Endothelial cell of umbilical vein (primary cell): Measurements from ENCODE around the gene GNA12. TPM values are rescaled to one million over a fixed set of nuclear protein-coding genes. Genes with fewer than 3 reads are reported as not detected.

Experiments
- BruUV-seq: library from RNA; stranded (reverse); fragments of 400-500 nt; replicated peaks from 2 replicates; lab custom pipeline; 2021; lab: Mats Ljungman, UMichigan
- CTCF ChIA-PET: fragments of 300-600, 350-600 bp; sonication (Branson Sonifier 250); formaldehyde crosslinking; loops from one replicate; lab custom pipeline; 2021; ENCODE audit warnings: antibody characterized with exemption, inconsistent platforms; lab: Charles Lee
- POLR2A ChIA-PET: fragments of 300-600, 350-600 bp; sonication (Branson Sonifier 250); formaldehyde crosslinking; loops from one replicate; lab custom pipeline; 2021; ENCODE audit warnings: antibody characterized with exemption, inconsistent platforms; lab: Charles Lee
- DNase-seq: peaks from one replicate; pipeline ENCODE4 v3.0.0-alpha.2; 2011; ENCODE audit warnings: low read depth, low spot score
- FAIRE-seq: peaks from 2 replicates; lab custom pipeline; 2011; peaks lifted over from hg19 to GRCh38; lab: Jason Lieb, UNC
- H2AFZ ChIP-seq: 2 replicates; pipeline ENCODE4 v1.6.0; 2012; ENCODE audit warnings: low read depth, low read length, control low read depth, inconsistent platforms
- H3K27ac ChIP-seq: 2 replicates; pipeline ENCODE4 v1.5.1; 2011; ENCODE audit warnings: low read depth, mild to moderate bottlenecking, control low read depth, low read length, moderate library complexity; ENCODE audit not compliant: insufficient read depth
- H3K27me3 ChIP-seq, 2 experiments: 2 replicates each; pipeline versions ENCODE4 v1.6.0 to v1.6.1; 2011; ENCODE audit warnings: low read length in 2 of 2, mixed read lengths in 1 of 2; ENCODE audit not compliant: control insufficient read depth in 2 of 2, insufficient read depth in 2 of 2
- H3K36me3 ChIP-seq, 2 experiments: 2 replicates in 1 of 2; 3 replicates in 1 of 2; pipeline ENCODE4 v1.5.1; 2011; ENCODE audit warnings: low read length in 2 of 2, mild to moderate bottlenecking in 1 of 2, moderate library complexity in 1 of 2; ENCODE audit not compliant: control insufficient read depth in 2 of 2, insufficient read depth in 2 of 2; ENCODE audit errors: extremely low read depth in 1 of 2
- H3K4me1 ChIP-seq: 3 replicates; pipeline ENCODE4 v1.5.1; 2011; ENCODE audit warnings: mild to moderate bottlenecking, low read length; ENCODE audit not compliant: control insufficient read depth, insufficient read depth; ENCODE audit errors: extremely low read depth
- H3K4me2 ChIP-seq: 2 replicates; pipeline ENCODE4 v1.6.1; 2011; ENCODE audit warnings: low read length, control low read depth, mixed read lengths; ENCODE audit not compliant: insufficient read depth
- H3K4me3 ChIP-seq, 3 experiments: fragments of 200-600 bp in 1 of 3; sonication (generic), shearing (Covaris generic) in 1 of 3; replicated peaks in 1 of 3; 2 replicates each; pipeline ENCODE4 v1.5.1; 2011 to 2016; ENCODE audit warnings: control low read depth in 3 of 3, low read length in 3 of 3, mild to moderate bottlenecking in 2 of 3, inconsistent platforms in 1 of 3, low read depth in 1 of 3, moderate library complexity in 1 of 3; ENCODE audit not compliant: insufficient read depth in 1 of 3
- H3K79me2 ChIP-seq: 2 replicates; pipeline ENCODE4 v1.6.0; 2012; ENCODE audit warnings: low read length, inconsistent platforms; ENCODE audit not compliant: control insufficient read depth, insufficient read depth
- H3K9ac ChIP-seq: replicated peaks from 2 replicates; pipeline ENCODE3; 2011; ENCODE audit warnings: low read length, control low read depth; ENCODE audit not compliant: insufficient read depth; ENCODE audit errors: extremely low read depth
- H3K9me1 ChIP-seq: replicated peaks from 3 replicates; pipeline ENCODE4 v1.6.0; 2011; ENCODE audit warnings: mild to moderate bottlenecking, low read length; ENCODE audit not compliant: control insufficient read depth, insufficient read depth; ENCODE audit errors: extremely low read depth
- H3K9me3 ChIP-seq: replicated peaks from 2 replicates; pipeline ENCODE4 v1.5.1; 2012; ENCODE audit warnings: low read length, inconsistent platforms; ENCODE audit not compliant: control insufficient read depth, insufficient read depth
- H4K20me1 ChIP-seq: replicated peaks from 2 replicates; pipeline ENCODE3; 2011; ENCODE audit warnings: mild to moderate bottlenecking, low read length; ENCODE audit not compliant: control insufficient read depth, insufficient read depth; ENCODE audit errors: extremely low read depth
- EZH2 ChIP-seq: IDR thresholded peaks from 2 replicates; pipeline ENCODE4 v1.6.1; 2012; ENCODE audit warnings: borderline replicate concordance, low read depth, mild to moderate bottlenecking, moderate library complexity, low read length, inconsistent platforms; ENCODE audit not compliant: severe bottlenecking
- FOS ChIP-seq: IDR thresholded peaks from 2 replicates; pipeline ENCODE4 v1.6.1; 2011; ENCODE audit warnings: mild to moderate bottlenecking, low read length, moderate library complexity, borderline replicate concordance; ENCODE audit not compliant: insufficient read depth
- GATA2 ChIP-seq: IDR thresholded peaks from 2 replicates; pipeline ENCODE4 v1.7.0; 2011; ENCODE audit warnings: low read depth, mild to moderate bottlenecking, moderate library complexity, mixed read lengths, low read length; ENCODE audit not compliant: insufficient read length, insufficient read depth
- JUN ChIP-seq: IDR thresholded peaks from 2 replicates; pipeline ENCODE4 v1.6.1; 2011; ENCODE audit warnings: borderline replicate concordance, low read depth; ENCODE audit not compliant: insufficient read length, insufficient read depth
- MYC ChIP-seq: IDR thresholded peaks from one replicate; pipeline ENCODE4 v1.6.1; 2011; ENCODE audit warnings: mild to moderate bottlenecking, low read depth, low read length
- POLR2A ChIP-seq: IDR thresholded peaks from 2 replicates; pipeline ENCODE4 v1.6.1; 2012; ENCODE audit warnings: low read depth, mild to moderate bottlenecking, control low read depth, low read length
- POLR2AphosphoS5 ChIP-seq: IDR thresholded peaks from 2 replicates; pipeline ENCODE4 v1.6.1; 2012; ENCODE audit warnings: low read depth, mild to moderate bottlenecking, control low read depth, low read length, moderate library complexity; ENCODE audit not compliant: insufficient read depth
- dilution Hi-C: fragments of 300-500 bp; cut with MboI; formaldehyde crosslinking; loops from one replicate; pipeline ENCODE4 v1.15.0; 2019; ENCODE audit warnings: low sequenced_read_pairs; ENCODE audit not compliant: extremely low pct_ligation_motif_present
- intact Hi-C: fragments of 100-400 bp; cut with micrococcal nuclease; formaldehyde crosslinking; loops from one replicate; pipeline ENCODE4 v1.10.0; 2022
- polyA plus RNA-seq, 4 experiments: library from polyadenylated mRNA; depleted of rRNA in 3 of 4; stranded (reverse) in 3 of 4; unstranded in 1 of 4; fragments of >200 nt; gene quantifications; 2 replicates each; pipeline versions ENCODE4 v1.2.1 to v1.2.3, GENCODE V29; 2011 to 2012; ENCODE audit warnings: missing spikeins in 1 of 4
- total RNA-seq: library from RNA; stranded (reverse); gene quantifications from 2 replicates; pipeline ENCODE4 v1.2.3, GENCODE V29; 2021
- TF ChIP-seq, protein P1 (sequence below): IDR thresholded peaks from 2 replicates; pipeline ENCODE4 v1.6.1; 2011; ENCODE audit not compliant: insufficient read depth, insufficient read length
- TF ChIP-seq, protein P2 (sequence below), 2 donors: IDR thresholded peaks; 1 replicate in 1 of 2; 2 replicates in 1 of 2; pipeline ENCODE4 v1.5.1; 2011; ENCODE audit warnings: low read length in 2 of 2, mild to moderate bottlenecking in 2 of 2, moderate library complexity in 2 of 2, control low read depth in 1 of 2, inconsistent platforms in 1 of 2, low read depth in 1 of 2; ENCODE audit not compliant: insufficient read depth in 1 of 2; ENCODE audit errors: extremely low read depth in 1 of 2

GNA12 gene
- total and polyA plus RNA-seq, 2 donors (not counting 3 experiments of a cell fraction or from before 2014, with no cell fraction given): 63.0 to 75.1 TPM

DNA sequence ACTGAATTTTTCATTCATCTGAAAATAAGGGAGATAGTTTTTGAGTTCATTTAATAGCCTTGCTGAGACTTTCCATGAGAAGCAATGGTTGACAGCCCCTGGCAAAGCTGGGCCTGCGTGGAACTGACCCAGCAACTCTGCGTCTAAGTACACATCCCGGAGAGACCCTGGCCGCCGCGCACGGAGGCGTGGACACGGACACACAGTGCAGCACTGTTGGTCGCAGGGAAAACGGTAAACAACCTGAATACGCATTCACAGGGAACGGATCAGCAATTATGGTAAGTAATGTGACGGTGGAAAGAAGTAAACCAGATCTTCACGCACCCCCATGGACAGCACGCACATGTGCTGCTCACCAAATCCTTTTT lies 28.2 kb downstream of the GNA12 start:
- Histone ChIP-seq H3K79me2 (peaks cover 47% of the 10 kb centered on the region), H3K36me3 (no peaks in the 10 kb centered on the region), H3K4me3 (no peak overlapping the region), H3K9ac (no peak overlapping the region), H2AFZ (no peak overlapping the region), H3K9me1 (no peaks in the 10 kb centered on the region), H3K4me2 (no peak overlapping the region), H3K4me1 (peaks cover 4% of the 10 kb centered on the region), H3K27ac (no peak overlapping the region), H3K27me3 (no peaks in the 10 kb centered on the region), H3K9me3 (no peaks in the 10 kb centered on the region), H4K20me1 (no peaks in the 10 kb centered on the region)
- no TSS peak for BruUV-seq
- POLR2A ChIA-PET: no interaction called here
- intact Hi-C loops: no loop called here
- dilution Hi-C loops: no loop called here
- no peak for FAIRE-seq
- TF ChIP-seq, protein P1, sequence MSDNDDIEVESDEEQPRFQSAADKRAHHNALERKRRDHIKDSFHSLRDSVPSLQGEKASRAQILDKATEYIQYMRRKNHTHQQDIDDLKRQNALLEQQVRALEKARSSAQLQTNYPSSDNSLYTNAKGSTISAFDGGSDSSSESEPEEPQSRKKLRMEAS: no peak
- no peak for TF ChIP-seq POLR2A
- TF ChIP-seq FOS: no peak
- TF ChIP-seq EZH2: no peak
- TF ChIP-seq, protein P2, sequence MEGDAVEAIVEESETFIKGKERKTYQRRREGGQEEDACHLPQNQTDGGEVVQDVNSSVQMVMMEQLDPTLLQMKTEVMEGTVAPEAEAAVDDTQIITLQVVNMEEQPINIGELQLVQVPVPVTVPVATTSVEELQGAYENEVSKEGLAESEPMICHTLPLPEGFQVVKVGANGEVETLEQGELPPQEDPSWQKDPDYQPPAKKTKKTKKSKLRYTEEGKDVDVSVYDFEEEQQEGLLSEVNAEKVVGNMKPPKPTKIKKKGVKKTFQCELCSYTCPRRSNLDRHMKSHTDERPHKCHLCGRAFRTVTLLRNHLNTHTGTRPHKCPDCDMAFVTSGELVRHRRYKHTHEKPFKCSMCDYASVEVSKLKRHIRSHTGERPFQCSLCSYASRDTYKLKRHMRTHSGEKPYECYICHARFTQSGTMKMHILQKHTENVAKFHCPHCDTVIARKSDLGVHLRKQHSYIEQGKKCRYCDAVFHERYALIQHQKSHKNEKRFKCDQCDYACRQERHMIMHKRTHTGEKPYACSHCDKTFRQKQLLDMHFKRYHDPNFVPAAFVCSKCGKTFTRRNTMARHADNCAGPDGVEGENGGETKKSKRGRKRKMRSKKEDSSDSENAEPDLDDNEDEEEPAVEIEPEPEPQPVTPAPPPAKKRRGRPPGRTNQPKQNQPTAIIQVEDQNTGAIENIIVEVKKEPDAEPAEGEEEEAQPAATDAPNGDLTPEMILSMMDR (IDR thresholded peaks at IDR 0.05; ENCODE audit: extremely low read depth in 1 of 2, insufficient read depth in 1 of 2, low read depth in 1 of 2, low read length in 2 of 2): no peak
- no peak for TF ChIP-seq GATA2
- TF ChIP-seq POLR2AphosphoS5: no peak
- no peak for TF ChIP-seq MYC
- no peak for TF ChIP-seq JUN
- CTCF ChIA-PET: interaction anchor here (0.7 to 1.4 kb wide), 2 partner anchors 21 to 22 kb away, joined by 3 to 4 read pairs; no protein-coding TSS in a partner anchor
- no peak for DNase-seq
